ENCODE data around the gene IP6K2.

GRCh38 chr3:48711727-48712126, 5.3 kb downstream of the IP6K2 start:
- TF ChIP-seq EZH2phosphoT487 (IDR thresholded peaks at IDR 0.05; ENCODE audit: borderline replicate concordance, low read length) = no peak
- TF ChIP-seq CTCF (IDR thresholded peaks at IDR 0.05; ENCODE audit: low read depth, low read length, poor library complexity, severe bottlenecking) = no peak
